K562 (cell line): Measurements from ENCODE around the gene FAM114A1.

Source experiments
- ATF1 ChIP-seq, 2 experiments: fragments of 450-650 bp in 1 of 2; IDR thresholded peaks; 2 replicates each; pipeline ENCODE4 v1.6.1; 2016; ENCODE audit warnings: missing compliant biosample characterization in 1 of 2, missing genetic modification characterization in 1 of 2
- CBFA2T3 ChIP-seq: fragments of 450-650 bp; IDR thresholded peaks from 2 replicates; pipeline ENCODE4 v1.6.1; 2017
- CTCF ChIP-seq, 3 experiments: IDR thresholded peaks in 2 of 3; conservative IDR thresholded peaks in 1 of 3; 2 replicates each; pipeline ENCODE4 v1.5.1; 2011 to 2012; ENCODE audit warnings: low read length in 3 of 3, mild to moderate bottlenecking in 3 of 3, control low read depth in 2 of 3, improper control_type of control experiment in 1 of 3, inconsistent platforms in 1 of 3, low read depth in 1 of 3, mixed read lengths in 1 of 3, moderate library complexity in 1 of 3; ENCODE audit not compliant: insufficient read depth in 2 of 3
- HMG20A ChIP-seq: fragments of 450-650 bp; formaldehyde crosslinking; conservative IDR thresholded peaks from 2 replicates; pipeline ENCODE4 v1.4.0; 2020; ENCODE audit warnings: mild to moderate bottlenecking, mixed read lengths
- IRF1 ChIP-seq: sonication (generic); formaldehyde crosslinking; IDR thresholded peaks from 2 replicates; pipeline ENCODE4 v1.8.0; 2022; ENCODE audit warnings: missing genetic modification reagents, mild to moderate bottlenecking, borderline replicate concordance
- MYBL2 ChIP-seq, 2 experiments: fragments of 450-650 bp in 1 of 2; sonication (generic) in 1 of 2; formaldehyde crosslinking in 1 of 2; IDR thresholded peaks; 2 replicates each; pipeline versions ENCODE4 v1.6.1 to v1.8.1; 2017 to 2022; ENCODE audit warnings: borderline replicate concordance in 1 of 2, inconsistent platforms in 1 of 2, low read depth in 1 of 2, mild to moderate bottlenecking in 1 of 2, missing genetic modification reagents in 1 of 2, moderate library complexity in 1 of 2
- POLR2A ChIP-seq: fragments of 450-650 bp; conservative IDR thresholded peaks from 2 replicates; pipeline ENCODE4 v1.6.1; 2016
- POLR2AphosphoS5 ChIP-seq: IDR thresholded peaks from 2 replicates; pipeline ENCODE4 v1.6.1; 2011; ENCODE audit warnings: mild to moderate bottlenecking, low read depth, low read length, moderate library complexity; ENCODE audit not compliant: control insufficient read depth, insufficient read depth
- SNAPC5 ChIP-seq: fragments of 250-450 bp; sonication (Bioruptor Pico); IDR thresholded peaks from 2 replicates; pipeline ENCODE4 v1.8.0; 2021; ENCODE audit warnings: moderate library complexity, mild to moderate bottlenecking, inconsistent platforms

- no peak for TF ChIP-seq MYBL2 (IDR thresholded peaks at IDR 0.05; ENCODE audit: low read depth)
- no peak for TF ChIP-seq MYBL2 (CRISPR knock-in tag; IDR thresholded peaks at IDR 0.05; ENCODE audit: borderline replicate concordance)
- no peak for TF ChIP-seq IRF1 (CRISPR knock-in tag)
- TF ChIP-seq HMG20A, result no peak
- no peak for TF ChIP-seq CTCF (IDR thresholded peaks at IDR 0.05 in 2 of 3, conservative IDR thresholded peaks at IDR 0.05 in 1 of 3; ENCODE audit: insufficient read depth in 2 of 3, low read depth in 1 of 3, low read length in 3 of 3)
- TF ChIP-seq POLR2A, result no peak
- TF ChIP-seq CBFA2T3, result no peak
- no peak for TF ChIP-seq ATF1 (CRISPR knock-in tag; IDR thresholded peaks at IDR 0.05)
- TF ChIP-seq ATF1 (tag; IDR thresholded peaks at IDR 0.05), result no peak
- TF ChIP-seq SNAPC5 (CRISPR knock-in tag), result no peak
- no peak for TF ChIP-seq POLR2AphosphoS5
Measured at GRCh38 chr4:38872620-38873019, 5.0 kb downstream of the FAM114A1 start.
